Measurements from ENCODE around the gene ICAM1. TPM values are rescaled to one million over a fixed set of nuclear protein-coding genes. Genes with fewer than 3 reads are reported as not detected.

The ICAM1 gene
- total and polyA plus RNA-seq, 2 of the 8 experiments (the other 6 are each of a cell fraction or from before 2014, with no cell fraction given) = 4.0 to 9.4 TPM

- no peak for TF ChIP-seq SIX5 (IDR thresholded peaks at IDR 0.05; ENCODE audit: low read depth, low read length)
Observed at GRCh38 chr19:10321417-10321797, 50.5 kb downstream of the ICAM1 start (continued).

Data from H1 (cell line).